ENCODE results near the gene PDE4D. TPM values are rescaled to one million over a fixed set of nuclear protein-coding genes. Genes with fewer than 3 reads are reported as not detected.

The PDE4D gene
- total RNA-seq, 1 experiment from 2014 or later, result 61.2 TPM

- no peaks in the 10 kb centered on the region for H3K4me1 ChIP-seq (ENCODE audit: low read length)
- H3K4me3 ChIP-seq (ENCODE audit: low read length), result no peak overlapping the region
- H3K27ac ChIP-seq (ENCODE audit: low read length), result no peak overlapping the region
- H4K20me1 ChIP-seq (ENCODE audit: insufficient read depth, low read depth, low read length), result peaks cover 11% of the 10 kb centered on the region; the same call in 1 of the 2 replicates
- no peaks in the 10 kb centered on the region for H3K27me3 ChIP-seq (ENCODE audit: low read length)
- H3K9me2 ChIP-seq (replicated peaks; ENCODE audit: insufficient read depth, low read length), result no peaks in the 10 kb centered on the region
- no peak for DNase-seq
- no peaks in the 10 kb centered on the region for H3K36me3 ChIP-seq (ENCODE audit: insufficient read depth, low read length)
- H2AFZ ChIP-seq (ENCODE audit: low read length), result no peak overlapping the region
- H3K79me2 ChIP-seq (ENCODE audit: low read length), result no peaks in the 10 kb centered on the region
- no peaks in the 10 kb centered on the region for H3K9me3 ChIP-seq (ENCODE audit: low read length)
- H3K4me2 ChIP-seq (ENCODE audit: low read depth, low read length, poor library complexity, severe bottlenecking), result no peak overlapping the region
- no peak overlapping the region for H3K9ac ChIP-seq (ENCODE audit: low read length)
These were observed 64.1 kb downstream of the PDE4D start for GRCh38 chr5:59829386-59829785.

- no peaks in the 10 kb centered on the region for H3K27me3 ChIP-seq (ENCODE audit: low read length)
- no peak overlapping the region for H3K27ac ChIP-seq (ENCODE audit: low read length)
- H3K9ac ChIP-seq (ENCODE audit: low read length), result no peak overlapping the region
- H3K4me3 ChIP-seq (ENCODE audit: low read length), result no peak overlapping the region
- H3K36me3 ChIP-seq (ENCODE audit: insufficient read depth, low read length), result no peaks in the 10 kb centered on the region
- DNase-seq, result no peak
- peaks cover 13% of the 10 kb centered on the region; the same call in 1 of the 2 replicates for H4K20me1 ChIP-seq (ENCODE audit: insufficient read depth, low read depth, low read length)
- H3K4me1 ChIP-seq (ENCODE audit: low read length), result no peaks in the 10 kb centered on the region
- H3K79me2 ChIP-seq (ENCODE audit: low read length), result no peaks in the 10 kb centered on the region
- no peak overlapping the region for H2AFZ ChIP-seq (ENCODE audit: low read length)
- H3K9me3 ChIP-seq (ENCODE audit: low read length), result no peaks in the 10 kb centered on the region
- H3K9me2 ChIP-seq (replicated peaks; ENCODE audit: insufficient read depth, low read length), result no peaks in the 10 kb centered on the region
- H3K4me2 ChIP-seq (ENCODE audit: low read depth, low read length, poor library complexity, severe bottlenecking), result no peak overlapping the region
These were observed 64.9 kb downstream of the PDE4D start for GRCh38 chr5:59828623-59829022.

- Histone ChIP-seq H3K4me1 (ENCODE audit: low read length) (no peaks in the 10 kb centered on the region), H3K79me2 (ENCODE audit: low read length) (no peaks in the 10 kb centered on the region), H3K27ac (ENCODE audit: low read length) (no peak overlapping the region), H2AFZ (ENCODE audit: low read length) (no peak overlapping the region), H3K4me2 (ENCODE audit: low read depth, low read length, poor library complexity, severe bottlenecking) (no peak overlapping the region), H3K9me2 (replicated peaks; ENCODE audit: insufficient read depth, low read length) (no peaks in the 10 kb centered on the region), H3K36me3 (ENCODE audit: insufficient read depth, low read length) (no peaks in the 10 kb centered on the region), H4K20me1 (ENCODE audit: insufficient read depth, low read depth, low read length) (peaks cover 11% of the 10 kb centered on the region; the same call in 1 of the 2 replicates), H3K9me3 (ENCODE audit: low read length) (no peaks in the 10 kb centered on the region), H3K9ac (ENCODE audit: low read length) (no peak overlapping the region), H3K27me3 (ENCODE audit: low read length) (no peaks in the 10 kb centered on the region), H3K4me3 (ENCODE audit: low read length) (no peak overlapping the region)
- no peak for DNase-seq
These were observed 66.5 kb downstream of the PDE4D start for GRCh38 chr5:59826996-59827395.

- Histone ChIP-seq H3K79me2 (ENCODE audit: low read length) (no peaks in the 10 kb centered on the region), H3K27me3 (ENCODE audit: low read length) (no peaks in the 10 kb centered on the region), H3K4me3 (ENCODE audit: low read length) (no peak overlapping the region), H3K9me2 (replicated peaks; ENCODE audit: insufficient read depth, low read length) (no peaks in the 10 kb centered on the region), H3K27ac (ENCODE audit: low read length) (no peak overlapping the region), H3K9ac (ENCODE audit: low read length) (no peak overlapping the region), H3K9me3 (ENCODE audit: low read length) (no peaks in the 10 kb centered on the region), H3K4me1 (ENCODE audit: low read length) (no peaks in the 10 kb centered on the region), H2AFZ (ENCODE audit: low read length) (no peak overlapping the region), H4K20me1 (ENCODE audit: insufficient read depth, low read depth, low read length) (peaks cover 14% of the 10 kb centered on the region; the same call in 1 of the 2 replicates), H3K36me3 (ENCODE audit: insufficient read depth, low read length) (no peaks in the 10 kb centered on the region), H3K4me2 (ENCODE audit: low read depth, low read length, poor library complexity, severe bottlenecking) (no peak overlapping the region)
- DNase-seq, result no peak
These were observed 70.1 kb downstream of the PDE4D start for GRCh38 chr5:59823420-59823819.

GRCh38 chr5:59819806-59820205 lies 73.7 kb downstream of the PDE4D start:
- no peaks in the 10 kb centered on the region for H3K4me1 ChIP-seq (ENCODE audit: low read length)
- H3K4me2 ChIP-seq (ENCODE audit: low read depth, low read length, poor library complexity, severe bottlenecking), result no peak overlapping the region
- H3K36me3 ChIP-seq (ENCODE audit: insufficient read depth, low read length), result no peaks in the 10 kb centered on the region
- H3K9me3 ChIP-seq (ENCODE audit: low read length), result no peaks in the 10 kb centered on the region
- H3K9ac ChIP-seq (ENCODE audit: low read length), result no peak overlapping the region
- H2AFZ ChIP-seq (ENCODE audit: low read length), result no peak overlapping the region
- peaks cover 7% of the 10 kb centered on the region; the same call in 1 of the 2 replicates for H4K20me1 ChIP-seq (ENCODE audit: insufficient read depth, low read depth, low read length)
- H3K9me2 ChIP-seq (replicated peaks; ENCODE audit: insufficient read depth, low read length), result no peaks in the 10 kb centered on the region
- no peaks in the 10 kb centered on the region for H3K27me3 ChIP-seq (ENCODE audit: low read length)
- no peak overlapping the region for H3K27ac ChIP-seq (ENCODE audit: low read length)
- DNase-seq, result no peak
- no peaks in the 10 kb centered on the region for H3K79me2 ChIP-seq (ENCODE audit: low read length)
- H3K4me3 ChIP-seq (ENCODE audit: low read length), result no peak overlapping the region

GRCh38 chr5:59817536-59817935 lies 76.0 kb downstream of the PDE4D start:
- H3K27me3 ChIP-seq (ENCODE audit: low read length), result no peaks in the 10 kb centered on the region
- no peak overlapping the region for H3K27ac ChIP-seq (ENCODE audit: low read length)
- H3K9me2 ChIP-seq (replicated peaks; ENCODE audit: insufficient read depth, low read length), result no peaks in the 10 kb centered on the region
- no peak overlapping the region for H2AFZ ChIP-seq (ENCODE audit: low read length)
- H3K4me3 ChIP-seq (ENCODE audit: low read length), result no peak overlapping the region
- no peaks in the 10 kb centered on the region for H3K9me3 ChIP-seq (ENCODE audit: low read length)
- H3K36me3 ChIP-seq (ENCODE audit: insufficient read depth, low read length), result no peaks in the 10 kb centered on the region
- DNase-seq, result no peak
- H3K79me2 ChIP-seq (ENCODE audit: low read length), result no peaks in the 10 kb centered on the region
- H4K20me1 ChIP-seq (ENCODE audit: insufficient read depth, low read depth, low read length), result 0 out of 2 replicates have a peak, but pooled peaks cover 4% of the 10 kb centered on the region
- H3K9ac ChIP-seq (ENCODE audit: low read length), result no peak overlapping the region
- H3K4me2 ChIP-seq (ENCODE audit: low read depth, low read length, poor library complexity, severe bottlenecking), result no peak overlapping the region
- no peaks in the 10 kb centered on the region for H3K4me1 ChIP-seq (ENCODE audit: low read length)

- DNase-seq, result no peak
- Histone ChIP-seq H3K27me3 (ENCODE audit: low read length) (no peaks in the 10 kb centered on the region), H3K4me1 (ENCODE audit: low read length) (no peaks in the 10 kb centered on the region), H4K20me1 (ENCODE audit: insufficient read depth, low read depth, low read length) (0 out of 2 replicates have a peak, but pooled peaks cover 4% of the 10 kb centered on the region), H3K79me2 (ENCODE audit: low read length) (no peaks in the 10 kb centered on the region), H3K4me3 (ENCODE audit: low read length) (no peak overlapping the region), H3K9me2 (replicated peaks; ENCODE audit: insufficient read depth, low read length) (no peaks in the 10 kb centered on the region), H3K9ac (ENCODE audit: low read length) (no peak overlapping the region), H3K4me2 (ENCODE audit: low read depth, low read length, poor library complexity, severe bottlenecking) (no peak overlapping the region), H2AFZ (ENCODE audit: low read length) (no peak overlapping the region), H3K27ac (ENCODE audit: low read length) (no peak overlapping the region), H3K36me3 (ENCODE audit: insufficient read depth, low read length) (no peaks in the 10 kb centered on the region), H3K9me3 (ENCODE audit: low read length) (no peaks in the 10 kb centered on the region)
These were observed 76.7 kb downstream of the PDE4D start for GRCh38 chr5:59816654-59817300.

- Histone ChIP-seq H3K36me3 (ENCODE audit: insufficient read depth, low read length) (no peaks in the 10 kb centered on the region), H3K4me2 (ENCODE audit: low read depth, low read length, poor library complexity, severe bottlenecking) (no peak overlapping the region), H3K27me3 (ENCODE audit: low read length) (no peaks in the 10 kb centered on the region), H3K79me2 (ENCODE audit: low read length) (no peaks in the 10 kb centered on the region), H3K4me3 (ENCODE audit: low read length) (no peak overlapping the region), H3K4me1 (ENCODE audit: low read length) (peaks cover 4% of the 10 kb centered on the region; the same call in 1 of the 2 replicates), H3K9me2 (replicated peaks; ENCODE audit: insufficient read depth, low read length) (no peaks in the 10 kb centered on the region), H3K27ac (ENCODE audit: low read length) (no peak overlapping the region), H4K20me1 (ENCODE audit: insufficient read depth, low read depth, low read length) (peaks cover 6% of the 10 kb centered on the region; the same call in 1 of the 2 replicates), H3K9ac (ENCODE audit: low read length) (no peak overlapping the region), H2AFZ (ENCODE audit: low read length) (no peak overlapping the region), H3K9me3 (ENCODE audit: low read length) (no peaks in the 10 kb centered on the region)
- no peak for DNase-seq
These were observed 79.0 kb downstream of the PDE4D start for GRCh38 chr5:59814537-59814872.

Data from Karpas-422 (cell line).